HG03442 (cell line): ENCODE data around the gene RRP12.
A peak's percentile ranks its signal among the peaks of the same experiment; 100 is the strongest.
"Not testable (repeated sequence)": the region's sequence is repeated elsewhere in the genome, so short reads cannot be mapped to it uniquely, and the experiment has no call there.

Source experiments
- ATAC-seq: cut with Tn5 transposase; IDR thresholded peaks from one replicate; pipeline ENCODE4 v1.9.1; 2021; ENCODE audit warnings: mild to moderate bottlenecking, moderate library complexity; ENCODE audit not compliant: unreplicated experiment

RRP12 gene

DNA sequence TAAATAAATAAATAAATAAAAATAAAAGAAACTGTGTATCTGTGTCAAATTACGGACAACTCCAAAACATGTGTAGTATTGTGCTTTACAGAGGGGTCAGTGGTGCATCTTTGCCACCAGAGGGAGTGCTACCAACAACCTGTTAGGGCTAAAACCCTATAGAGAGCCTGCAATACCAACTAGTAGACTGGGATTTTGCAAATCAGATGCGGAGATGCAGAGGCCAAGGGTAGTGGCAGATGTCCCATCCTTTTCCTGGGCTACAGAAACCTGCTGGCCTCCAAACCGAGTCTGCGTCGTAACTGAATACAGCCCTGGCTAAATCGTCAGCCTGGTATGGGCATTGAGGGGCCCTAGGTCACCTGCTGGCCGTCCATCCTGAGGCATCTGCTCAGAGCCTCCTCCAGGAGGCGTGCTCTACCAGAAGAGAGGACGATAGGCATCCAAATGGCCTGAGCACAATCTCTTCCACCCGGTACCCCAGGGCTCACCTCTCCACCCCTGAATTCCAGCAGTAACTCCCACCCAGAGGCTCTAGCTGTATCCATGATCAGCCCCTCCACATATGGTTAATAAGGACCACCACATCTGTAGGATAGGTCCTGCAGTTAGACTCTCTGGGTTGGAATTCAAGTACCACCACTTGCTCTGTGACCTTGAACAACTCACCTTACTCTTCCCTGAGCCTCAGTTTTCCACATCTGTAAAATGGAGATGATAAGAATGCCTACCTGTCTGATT, 6.2 kb upstream of the RRP12 start:
- peak; percentile 86 for ATAC-seq

DNA sequence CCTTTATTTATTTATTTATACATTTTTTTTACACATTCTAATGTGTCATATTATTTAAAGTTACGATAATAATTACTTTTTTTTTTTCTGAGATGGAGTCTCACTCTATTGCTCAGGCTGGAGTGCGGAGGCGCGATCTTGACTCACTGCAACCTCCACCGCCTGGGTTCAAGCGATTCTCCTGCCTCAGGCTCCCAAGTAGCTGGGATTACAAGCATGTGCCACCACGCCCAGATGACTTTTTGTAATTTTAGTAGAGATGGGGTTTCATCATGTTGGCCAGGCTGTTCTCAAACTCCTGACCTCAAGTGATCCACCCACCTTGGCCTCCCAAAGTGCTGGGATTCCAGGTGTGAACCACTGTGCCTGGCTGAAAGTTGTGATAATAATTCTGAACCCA, 5.3 kb upstream of the RRP12 start:
- not testable (repeated sequence) for ATAC-seq

GRCh38 chr10:97406064-97406463, 4.9 kb upstream of the RRP12 start:
- ATAC-seq, result no peak

DNA sequence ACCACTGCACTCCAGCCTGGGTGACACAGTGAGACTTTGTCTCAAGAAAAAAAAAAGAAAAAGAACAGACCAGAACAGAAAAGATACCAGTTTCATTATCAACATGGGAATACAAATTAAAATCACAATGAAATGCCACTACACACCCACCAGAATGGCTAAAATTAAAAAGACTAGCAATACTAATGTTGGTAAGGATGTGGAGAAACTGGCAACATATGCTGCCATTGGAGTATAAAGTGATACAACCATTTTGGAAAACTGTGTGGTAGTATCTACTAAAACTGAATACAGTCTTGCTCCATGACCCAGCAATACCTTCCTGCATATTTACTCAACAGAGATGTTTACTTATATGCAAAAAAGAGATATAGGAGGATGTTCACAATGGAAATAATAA, 2.9 kb upstream of the RRP12 start:
- ATAC-seq, result no peak

- ATAC-seq, result no peak
These were observed 347 bp upstream of the RRP12 start for GRCh38 chr10:97401455-97401919.

DNA sequence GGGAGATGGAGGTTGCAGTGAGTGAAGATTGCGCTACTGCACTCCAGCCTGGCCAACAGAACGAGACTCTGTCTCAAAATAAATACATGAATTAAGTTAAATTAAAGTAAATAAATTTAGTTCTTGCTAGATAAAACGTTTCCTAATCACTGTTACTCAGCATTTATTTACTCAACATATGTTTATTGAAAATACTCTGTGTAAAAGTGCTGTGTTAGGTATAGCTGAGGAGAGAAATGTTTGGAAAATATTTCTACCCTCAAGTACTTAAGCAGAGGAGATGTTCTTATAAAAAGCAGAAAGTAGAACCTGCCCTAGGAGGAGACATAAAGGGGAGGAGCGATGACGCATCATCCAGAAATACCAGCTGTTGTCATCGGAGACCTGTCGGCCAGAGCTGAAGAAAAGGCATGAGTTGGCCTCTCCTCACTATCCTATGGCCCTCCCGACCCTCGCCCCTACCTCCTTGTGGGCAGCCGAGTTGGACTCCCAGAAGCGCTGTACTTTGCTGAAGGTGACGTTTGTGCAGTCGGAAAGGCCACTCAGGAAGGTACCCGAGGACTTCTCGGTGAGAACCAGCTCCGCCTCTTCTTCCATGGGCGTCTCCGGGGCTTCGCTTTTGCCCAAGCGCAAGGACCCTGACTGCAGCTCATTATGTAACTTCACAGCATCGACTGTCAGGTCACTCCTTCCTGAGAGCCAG, 1.1 kb downstream of the RRP12 start:
- ATAC-seq, result no peak

GRCh38 chr10:97396056-97396455, 5.1 kb downstream of the RRP12 start:
- ATAC-seq, result no peak

DNA sequence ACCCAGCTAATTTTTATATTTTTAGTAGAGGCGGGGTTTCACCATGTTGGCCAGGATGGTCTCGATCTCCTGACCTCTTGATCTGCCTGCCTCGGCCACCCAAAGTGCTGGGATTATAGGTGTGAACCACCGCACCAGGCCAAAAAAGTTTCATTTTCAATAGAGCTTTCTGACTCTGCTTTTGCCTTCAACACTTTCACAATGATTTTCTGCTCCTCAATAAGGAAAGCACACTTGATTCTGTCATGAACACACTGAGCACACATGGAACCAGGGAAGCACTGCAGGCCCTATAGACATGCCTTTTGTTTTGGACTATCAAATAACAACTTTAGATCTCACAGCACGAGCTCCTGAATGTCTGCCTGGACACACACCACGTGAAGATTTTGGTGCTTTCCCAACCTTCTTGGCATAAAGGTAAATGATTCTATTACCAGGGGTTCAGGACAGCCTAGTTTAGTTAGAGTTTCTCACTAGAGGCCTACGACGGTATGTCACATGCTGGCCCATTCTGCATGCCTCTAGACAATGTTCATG, 8.0 kb downstream of the RRP12 start:
- ATAC-seq, result no peak

DNA sequence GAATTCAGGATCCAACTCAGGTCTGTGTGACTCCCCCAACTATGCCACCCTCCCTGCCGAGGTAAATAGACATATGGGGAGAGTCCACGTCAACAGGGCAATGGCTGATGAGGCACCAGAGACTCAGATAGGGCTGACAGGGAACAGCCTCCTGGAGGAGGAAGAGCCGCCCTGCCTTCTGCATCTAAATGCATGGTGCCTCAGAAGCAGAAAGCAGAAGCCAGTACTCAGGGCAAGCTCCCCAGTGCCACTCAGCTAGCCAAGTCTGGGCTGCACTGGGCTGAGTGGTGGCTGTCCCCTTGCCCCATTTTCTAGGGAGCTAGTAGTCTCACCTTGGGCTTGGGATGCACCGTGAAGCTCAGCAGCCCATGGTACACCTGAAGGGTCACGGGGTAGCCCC, 11.0 kb downstream of the RRP12 start:
- no peak for ATAC-seq

DNA sequence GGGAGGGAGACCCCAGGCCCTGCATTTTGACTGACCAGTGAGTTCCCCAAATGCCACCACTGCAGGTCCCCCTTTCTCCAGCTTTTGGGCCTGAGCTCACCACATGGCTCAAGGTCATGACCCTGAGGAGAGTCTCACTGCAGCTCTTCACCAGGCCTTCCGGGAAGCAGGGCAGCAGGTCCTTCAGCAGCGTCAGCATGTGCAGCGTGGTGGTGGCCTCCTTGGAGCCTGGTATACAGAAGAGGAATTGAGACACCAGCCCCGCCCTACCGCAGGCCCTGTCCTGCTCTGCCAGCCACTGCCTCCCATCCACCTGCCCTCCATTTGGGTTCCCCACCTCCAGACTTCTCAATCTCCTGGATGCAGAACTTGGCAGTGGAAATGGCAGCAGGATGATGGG, 13.0 kb downstream of the RRP12 start:
- no peak for ATAC-seq

- ATAC-seq, result no peak
These were observed 15.6 kb downstream of the RRP12 start for GRCh38 chr10:97385565-97385964.

DNA sequence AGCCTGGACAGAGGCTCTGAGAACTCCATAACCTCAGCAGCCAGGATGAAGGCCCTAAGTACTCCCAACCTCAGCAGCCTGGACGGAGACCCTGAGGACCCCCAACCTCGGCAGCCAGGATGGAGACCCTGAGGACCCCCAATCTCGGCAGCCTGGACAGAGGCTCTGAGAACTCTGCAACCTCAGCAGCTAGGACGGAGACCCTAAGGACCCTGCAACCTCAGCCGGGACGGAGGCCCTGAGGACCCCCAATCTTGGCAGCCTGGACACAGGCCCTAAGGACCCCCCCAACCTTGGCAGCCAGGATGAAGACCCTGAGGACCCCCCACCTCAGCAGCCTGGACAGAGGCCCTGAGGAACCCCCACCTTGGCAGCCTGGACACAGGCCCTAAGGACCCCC, 16.5 kb downstream of the RRP12 start:
- ATAC-seq, result no peak

GRCh38 chr10:97384156-97384555, 17.0 kb downstream of the RRP12 start:
- ATAC-seq, result no peak

DNA sequence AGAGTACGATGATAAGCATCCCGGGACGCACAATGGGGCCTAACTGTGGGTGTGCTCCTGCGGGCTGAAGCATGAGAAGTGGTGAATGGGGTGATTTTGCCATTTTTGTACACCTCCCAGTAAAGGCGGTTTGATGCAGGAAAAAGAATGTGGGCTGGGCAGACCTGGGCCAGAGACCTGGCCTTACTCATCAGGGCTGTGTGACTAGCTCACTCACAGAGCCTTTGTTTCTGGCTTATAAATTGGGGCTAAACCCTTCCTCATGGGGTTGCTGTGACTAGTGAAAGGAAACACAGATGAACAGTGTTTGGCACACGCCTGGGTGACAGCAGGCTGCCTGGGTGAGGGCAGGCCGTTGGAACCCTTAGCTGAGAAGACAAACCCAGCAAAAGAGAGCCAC, 18.0 kb downstream of the RRP12 start:
- ATAC-seq, result no peak

- ATAC-seq, result no peak
These were observed 19.5 kb downstream of the RRP12 start for GRCh38 chr10:97381626-97382025.

DNA sequence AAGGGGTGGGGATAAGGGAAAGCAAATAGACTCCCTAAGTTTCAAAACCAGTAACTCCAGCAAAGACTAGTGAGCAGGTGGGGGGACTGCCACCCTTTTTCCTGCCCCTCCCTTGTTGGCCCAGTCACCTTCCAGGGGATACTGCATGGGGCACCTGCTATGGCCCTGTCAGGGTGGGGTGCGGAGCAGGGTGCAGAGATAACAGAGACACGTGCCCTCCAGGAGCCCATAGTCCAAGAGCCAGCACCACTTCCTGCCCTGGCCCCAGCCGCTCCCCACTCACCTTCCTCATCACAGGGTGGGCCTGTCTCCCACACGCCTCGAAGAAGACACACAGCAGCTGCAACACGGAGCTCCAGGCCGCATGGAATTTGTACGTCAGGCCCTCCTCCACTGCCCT, 20.6 kb downstream of the RRP12 start:
- no peak for ATAC-seq

GRCh38 chr10:97378933-97379921, 21.9 kb downstream of the RRP12 start:
- no peak for ATAC-seq

GRCh38 chr10:97376413-97376812, 24.7 kb downstream of the RRP12 start:
- ATAC-seq, result no peak

GRCh38 chr10:97373456-97373855, 27.7 kb downstream of the RRP12 start:
- ATAC-seq, result no peak

GRCh38 chr10:97372233-97372875, 28.8 kb downstream of the RRP12 start:
- no peak for ATAC-seq

DNA sequence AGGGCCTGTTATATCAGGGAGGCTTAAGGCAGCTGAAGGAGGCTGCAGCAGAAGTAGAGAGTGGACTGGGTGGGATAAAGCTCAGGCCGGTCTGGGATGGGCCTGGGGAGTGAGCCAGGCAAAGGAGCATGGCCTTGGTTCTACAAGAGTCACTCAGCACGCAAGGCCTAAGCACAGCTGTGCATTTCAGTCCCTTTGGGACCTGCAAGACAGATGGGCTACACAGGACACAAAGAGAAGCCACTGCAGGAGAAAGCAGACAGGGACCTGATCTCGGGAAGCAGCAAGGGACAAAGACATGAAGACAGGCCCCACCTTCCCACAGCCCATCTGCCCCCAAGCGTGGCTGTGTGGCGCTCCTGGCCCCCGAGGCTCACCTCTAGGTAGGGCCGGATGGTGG, 29.4 kb downstream of the RRP12 start:
- no peak for ATAC-seq
